ENCODE measurements around the gene AIRE. TPM values are rescaled to one million over a fixed set of nuclear protein-coding genes. Genes with fewer than 3 reads are reported as not detected.
"Not testable (repeated sequence)": the region's sequence is repeated elsewhere in the genome, so short reads cannot be mapped to it uniquely, and the experiment has no call there.

Gene AIRE
- total RNA-seq, 4 donors from 2014 or later: 0.30 TPM; not detected in 3

DNA sequence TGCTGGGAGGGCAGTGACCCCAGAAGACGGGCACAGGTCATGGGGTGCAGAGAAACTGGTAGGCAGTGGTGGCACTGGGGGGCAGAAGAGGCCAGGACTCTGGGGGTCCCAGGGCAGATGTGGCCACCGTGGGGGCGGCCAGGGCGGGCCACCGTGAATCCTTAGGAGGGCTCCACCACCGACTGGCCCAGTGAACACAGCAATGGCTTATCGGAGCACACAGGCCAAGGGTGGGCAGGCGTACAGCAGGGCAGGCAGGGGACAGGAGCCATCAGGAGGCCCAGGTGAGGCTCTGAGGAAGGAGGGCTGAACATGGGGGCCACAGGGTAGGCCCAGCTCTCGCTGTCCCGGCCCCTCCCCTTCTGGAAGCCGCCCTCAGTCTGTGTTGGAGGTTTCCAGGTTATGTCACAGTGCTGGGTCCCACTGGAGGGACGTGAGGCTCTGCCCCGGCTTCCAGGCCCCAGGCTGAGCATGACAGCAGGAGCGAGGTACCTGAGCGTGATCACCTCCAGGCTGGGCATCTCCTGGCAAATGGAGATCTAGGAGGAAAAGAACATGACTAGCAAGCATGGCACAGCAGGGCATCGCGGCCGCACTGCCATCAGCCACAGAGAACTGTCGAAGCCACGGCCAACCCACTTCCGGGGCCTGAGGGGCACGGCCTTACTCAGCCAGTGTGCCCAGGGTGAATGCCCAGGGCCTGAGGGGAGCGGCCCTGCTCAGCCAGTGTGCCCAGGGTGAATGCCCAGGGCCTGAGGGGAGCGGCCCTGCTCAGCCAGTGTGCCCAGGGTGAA is 49.8 kb downstream of the AIRE start:
- no peaks in the 10 kb centered on the region for H3K9me3 ChIP-seq
- peaks cover 0 to 58% (median 20%) of the 10 kb centered on the region in 4 donors for H3K4me1 ChIP-seq
- H3K27ac ChIP-seq: peak overlapping the region in 3 of 4 donors; percentile 17 to 97 (median 95)
- TF ChIP-seq, protein P1, sequence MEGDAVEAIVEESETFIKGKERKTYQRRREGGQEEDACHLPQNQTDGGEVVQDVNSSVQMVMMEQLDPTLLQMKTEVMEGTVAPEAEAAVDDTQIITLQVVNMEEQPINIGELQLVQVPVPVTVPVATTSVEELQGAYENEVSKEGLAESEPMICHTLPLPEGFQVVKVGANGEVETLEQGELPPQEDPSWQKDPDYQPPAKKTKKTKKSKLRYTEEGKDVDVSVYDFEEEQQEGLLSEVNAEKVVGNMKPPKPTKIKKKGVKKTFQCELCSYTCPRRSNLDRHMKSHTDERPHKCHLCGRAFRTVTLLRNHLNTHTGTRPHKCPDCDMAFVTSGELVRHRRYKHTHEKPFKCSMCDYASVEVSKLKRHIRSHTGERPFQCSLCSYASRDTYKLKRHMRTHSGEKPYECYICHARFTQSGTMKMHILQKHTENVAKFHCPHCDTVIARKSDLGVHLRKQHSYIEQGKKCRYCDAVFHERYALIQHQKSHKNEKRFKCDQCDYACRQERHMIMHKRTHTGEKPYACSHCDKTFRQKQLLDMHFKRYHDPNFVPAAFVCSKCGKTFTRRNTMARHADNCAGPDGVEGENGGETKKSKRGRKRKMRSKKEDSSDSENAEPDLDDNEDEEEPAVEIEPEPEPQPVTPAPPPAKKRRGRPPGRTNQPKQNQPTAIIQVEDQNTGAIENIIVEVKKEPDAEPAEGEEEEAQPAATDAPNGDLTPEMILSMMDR (IDR thresholded peaks at IDR 0.05): no peak
- TF ChIP-seq POLR2A (IDR thresholded peaks at IDR 0.05) (no peak), EP300 (IDR thresholded peaks at IDR 0.05) (no peak)
- no peak for DNase-seq (ENCODE audit: low spot score in 2 of 2)
- no peak overlapping the region for H3K4me3 ChIP-seq
- WGBS, 2 donors: 79 to 84% methylated on average over 10 to 24 of the region's 24 CpGs
- no peaks in the 10 kb centered on the region for H3K27me3 ChIP-seq
- peaks cover 0 to 47% (median 0%) of the 10 kb centered on the region in 3 donors for H3K36me3 ChIP-seq

GRCh38 chr21:44337449-44337848 is 51.8 kb downstream of the AIRE start:
- peaks cover 0 to 50% (median 20%) of the 10 kb centered on the region in 4 donors for H3K4me1 ChIP-seq
- 49% methylated on average over 3 of the region's 3 CpGs for WGBS, 2 donors
- peak overlapping the region; percentile 46 to 97 (median 96) for H3K27ac ChIP-seq
- no peaks in the 10 kb centered on the region for H3K9me3 ChIP-seq
- H3K27me3 ChIP-seq: no peaks in the 10 kb centered on the region
- H3K4me3 ChIP-seq: no peak overlapping the region
- no peak for TF ChIP-seq POLR2A (IDR thresholded peaks at IDR 0.05)
- no peak for TF ChIP-seq EP300 (IDR thresholded peaks at IDR 0.05)
- TF ChIP-seq, protein P1 (IDR thresholded peaks at IDR 0.05): no peak
- DNase-seq (ENCODE audit: low spot score in 2 of 2): no peak
- peaks cover 0 to 30% (median 0%) of the 10 kb centered on the region in 3 donors for H3K36me3 ChIP-seq

DNA sequence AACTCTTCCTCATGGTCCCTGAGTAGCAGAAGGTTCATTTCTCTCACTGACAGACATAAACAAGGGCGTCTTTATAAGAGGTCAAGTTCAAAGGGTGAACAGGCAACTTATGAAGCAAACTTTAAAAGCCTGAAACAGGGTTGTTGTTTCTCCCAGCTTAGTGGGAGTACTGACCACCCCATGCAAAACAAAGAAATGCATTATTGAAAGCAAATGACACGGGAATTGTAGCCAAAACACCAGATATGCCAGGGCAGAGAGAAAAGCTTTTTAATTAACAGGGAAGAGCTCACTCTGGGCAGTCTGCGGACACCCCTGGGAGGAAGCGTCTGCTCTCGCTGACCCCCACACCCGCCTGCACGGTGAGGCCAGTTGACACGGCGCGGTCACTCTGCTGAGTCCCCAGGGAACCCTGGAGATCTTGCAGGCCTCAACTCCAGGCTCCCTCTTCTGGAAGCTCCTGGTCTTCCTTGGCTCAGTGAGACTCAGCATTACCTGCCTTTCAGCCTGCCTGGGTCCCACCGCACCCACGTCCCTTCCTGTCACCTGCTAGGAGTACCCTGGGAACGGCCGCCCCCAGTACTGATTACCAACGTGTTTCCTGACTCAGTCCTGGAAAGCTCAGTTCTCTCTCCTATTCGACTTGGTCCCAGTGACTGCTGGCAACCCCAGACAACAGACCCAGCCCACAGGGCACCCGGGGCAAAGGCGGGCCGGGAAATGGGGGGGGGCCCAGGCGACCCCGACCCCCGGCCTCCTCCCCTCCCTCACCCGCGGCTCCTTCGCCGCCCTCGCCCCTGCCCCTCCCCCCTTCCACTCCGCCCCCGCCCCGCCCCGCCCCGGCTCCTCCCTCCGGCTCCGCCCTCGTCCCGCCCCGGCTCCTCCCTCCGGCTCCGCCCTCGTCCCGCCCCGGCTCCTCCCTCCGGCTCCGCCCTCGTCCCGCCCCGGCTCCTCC is 52.5 kb downstream of the AIRE start:
- TF ChIP-seq POLR2A (IDR thresholded peaks at IDR 0.05) (no peak), EP300 (IDR thresholded peaks at IDR 0.05) (peak in 1 of 2 donors; percentile 75)
- TF ChIP-seq, protein P1 (IDR thresholded peaks at IDR 0.05): peak in 4 of 5 experiments; percentile 36 to 76 (median 53)
- Histone ChIP-seq H3K4me1 (peaks cover 0 to 50% (median 20%) of the 10 kb centered on the region in 4 donors), H3K27me3 (no peaks in the 10 kb centered on the region), H3K36me3 (peaks cover 0 to 22% (median 0%) of the 10 kb centered on the region in 3 donors), H3K27ac (peak overlapping the region; percentile 83 to 97 (median 96)), H3K9me3 (no peaks in the 10 kb centered on the region), H3K4me3 (peak overlapping the region; percentile 11 to 78 (median 40))
- DNase-seq (ENCODE audit: low spot score in 2 of 2): peak; percentile 57 to 69
- 4 to 6% methylated on average over 18 to 19 of the region's 47 CpGs for WGBS, 2 donors

DNA sequence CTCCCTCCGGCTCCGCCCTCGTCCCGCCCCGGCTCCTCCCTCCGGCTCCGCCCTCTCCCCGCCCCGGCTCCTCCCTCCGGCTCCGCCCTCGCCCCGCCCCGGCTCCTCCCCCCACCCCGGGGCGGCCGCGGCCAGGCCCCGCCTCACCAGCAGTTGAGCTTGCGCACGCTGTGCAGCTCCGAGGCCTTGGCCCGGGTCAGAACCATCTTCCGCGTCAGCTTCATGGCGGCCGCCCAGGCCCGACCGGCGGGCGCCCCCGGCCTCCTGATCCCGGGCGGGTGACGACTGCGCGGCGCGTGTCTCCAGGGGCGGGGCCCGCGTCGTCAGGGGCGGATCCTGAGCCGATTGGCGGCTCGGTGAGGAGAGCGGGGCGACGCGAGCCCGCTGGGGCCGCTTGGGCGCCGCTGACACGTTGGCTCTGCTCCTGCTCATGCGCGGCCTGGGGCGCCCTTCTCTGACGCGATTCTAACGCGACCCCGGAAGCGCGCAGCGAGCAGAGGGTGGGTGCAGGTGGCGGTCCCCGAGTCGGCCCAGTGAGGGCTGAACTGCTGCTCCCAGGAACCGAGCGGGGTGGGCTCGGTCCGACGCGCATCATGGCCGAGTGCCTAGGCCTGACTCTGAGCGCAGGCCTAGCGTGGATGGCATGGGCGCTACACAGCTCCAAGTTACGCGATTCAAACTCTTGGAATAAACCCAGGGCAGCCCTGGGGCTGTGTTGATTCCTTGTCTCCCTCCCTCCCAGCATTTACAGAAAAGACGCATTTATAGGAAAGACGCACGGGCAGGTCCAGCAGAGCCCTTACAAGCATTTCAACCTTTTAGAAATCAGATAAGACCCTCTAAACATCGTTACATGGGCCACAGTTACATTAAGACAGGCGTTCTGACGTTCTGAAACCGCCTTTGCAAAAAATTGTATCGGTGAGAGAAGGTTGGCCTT is 53.6 kb downstream of the AIRE start, which contains the start of gene CFAP410:
CFAP410 (minus strand) TSS at position 420 of the 940 bp plus-strand sequence; CDS start at position 224, 196 bp downstream.
- TF ChIP-seq POLR2A (IDR thresholded peaks at IDR 0.05) (peak; percentile 90 to 95), EP300 (IDR thresholded peaks at IDR 0.05) (peak; percentile 82 to 99)
- TF ChIP-seq, protein P1 (IDR thresholded peaks at IDR 0.05): peak in 2 of 5 experiments; percentile 32 to 64
- Histone ChIP-seq H3K9me3 (no peaks in the 10 kb centered on the region), H3K36me3 (peaks cover 0 to 16% (median 0%) of the 10 kb centered on the region in 3 donors), H3K4me1 (peaks cover 0 to 48% (median 20%) of the 10 kb centered on the region in 4 donors), H3K27me3 (no peaks in the 10 kb centered on the region), H3K4me3 (peak within 1 kb of the TSS; percentile 55 to 93 (median 86)), H3K27ac (peak within 1 kb of the TSS; percentile 96 to 99 (median 98))
- 1% methylated on average over 32 to 34 of the region's 90 CpGs for WGBS, 2 donors
- peak; percentile 85 to 87 for DNase-seq (ENCODE audit: low spot score in 2 of 2)

GRCh38 chr21:44341726-44342458 is 56.2 kb downstream of the AIRE start:
- 81 to 88% methylated on average over 12 of the region's 12 CpGs for WGBS, 2 donors

DNA sequence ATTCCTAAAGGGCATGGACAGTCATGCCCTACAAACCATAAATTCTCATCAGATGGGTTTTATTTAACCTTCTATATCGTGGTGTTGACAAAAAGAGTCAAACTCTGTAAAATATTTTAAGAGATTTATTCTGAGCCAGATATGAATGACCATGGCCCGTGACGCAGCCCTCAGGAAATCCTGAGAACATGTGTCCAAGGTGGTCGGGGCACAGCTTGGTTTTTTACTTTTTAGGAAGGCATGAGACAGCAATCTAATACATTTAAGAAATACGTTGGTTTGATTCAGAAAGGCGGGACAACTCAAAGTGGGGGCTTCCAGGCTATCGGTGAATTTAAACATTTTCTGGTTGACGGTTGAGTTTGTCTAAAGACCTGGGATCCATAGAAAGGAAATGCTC is 57.3 kb downstream of the AIRE start:
- peaks cover 0 to 14% (median 12%) of the 10 kb centered on the region in 4 donors for H3K4me1 ChIP-seq
- H3K36me3 ChIP-seq; H3K9me3 ChIP-seq; DNase-seq (ENCODE audit: low spot score in 2 of 2); H3K4me3 ChIP-seq; H3K27ac ChIP-seq; H3K27me3 ChIP-seq: not testable (repeated sequence)
- WGBS, 2 donors: 82 to 85% methylated on average over 8 of the region's 8 CpGs

More at GRCh38 chr21:44341726-44342458, 56.2 kb downstream of the AIRE start:
- H3K27me3 ChIP-seq; H3K9me3 ChIP-seq; H3K4me3 ChIP-seq; H3K36me3 ChIP-seq; DNase-seq (ENCODE audit: low spot score in 2 of 2); H3K27ac ChIP-seq: not testable (repeated sequence)
- H3K4me1 ChIP-seq: peaks cover 0 to 24% (median 18%) of the 10 kb centered on the region in 4 donors

Data from tibial nerve (tissue), 4 donors.